ENCODE results near the gene NADK. TPM values are rescaled to one million over a fixed set of nuclear protein-coding genes. Genes with fewer than 3 reads are reported as not detected.

NADK gene
- total RNA-seq, 1 donor from 2014 or later = 66.0 TPM

- no peak for DNase-seq
- Mint-ChIP-seq H3K4me1 (ENCODE audit: low read depth, unreplicated experiment) (peaks cover 6% of the 10 kb centered on the region), H3K9me3 (ENCODE audit: unreplicated experiment) (peaks cover 5% of the 10 kb centered on the region), H3K4me3 (ENCODE audit: unreplicated experiment) (no peak overlapping the region), H3K27me3 (ENCODE audit: unreplicated experiment) (peaks cover 3% of the 10 kb centered on the region), H3K36me3 (ENCODE audit: unreplicated experiment) (peaks cover 11% of the 10 kb centered on the region), H3K27ac (ENCODE audit: unreplicated experiment) (no peak overlapping the region)
- no peak for TF ChIP-seq CTCF (IDR thresholded peaks at IDR 0.05; ENCODE audit: partially characterized antibody, unreplicated experiment)
Measured at GRCh38 chr1:1768249-1768992, 9.8 kb downstream of the NADK start.

- no peak overlapping the region for H3K4me3 Mint-ChIP-seq (ENCODE audit: unreplicated experiment)
- peaks cover 6% of the 10 kb centered on the region for H3K4me1 Mint-ChIP-seq (ENCODE audit: low read depth, unreplicated experiment)
- H3K36me3 Mint-ChIP-seq (ENCODE audit: unreplicated experiment) = peaks cover 5% of the 10 kb centered on the region
- no peaks in the 10 kb centered on the region for H3K27me3 Mint-ChIP-seq (ENCODE audit: unreplicated experiment)
- no peak overlapping the region for H3K27ac Mint-ChIP-seq (ENCODE audit: unreplicated experiment)
- H3K9me3 Mint-ChIP-seq (ENCODE audit: unreplicated experiment) = no peaks in the 10 kb centered on the region
- DNase-seq = no peak
- TF ChIP-seq CTCF (IDR thresholded peaks at IDR 0.05; ENCODE audit: partially characterized antibody, unreplicated experiment) = no peak
Measured at GRCh38 chr1:1764876-1765470, 13.3 kb downstream of the NADK start.

- Mint-ChIP-seq H3K4me1 (ENCODE audit: low read depth, unreplicated experiment) (peaks cover 6% of the 10 kb centered on the region), H3K27me3 (ENCODE audit: unreplicated experiment) (peaks cover 2% of the 10 kb centered on the region), H3K27ac (ENCODE audit: unreplicated experiment) (peak overlapping the region; percentile 85), H3K9me3 (ENCODE audit: unreplicated experiment) (no peaks in the 10 kb centered on the region), H3K4me3 (ENCODE audit: unreplicated experiment) (no peak overlapping the region), H3K36me3 (ENCODE audit: unreplicated experiment) (peaks cover 5% of the 10 kb centered on the region)
- TF ChIP-seq CTCF (IDR thresholded peaks at IDR 0.05; ENCODE audit: partially characterized antibody, unreplicated experiment) = no peak
- DNase-seq = no peak
Measured at GRCh38 chr1:1763657-1764621, 14.3 kb downstream of the NADK start.

GRCh38 chr1:1761504-1762376, 16.5 kb downstream of the NADK start:
- Mint-ChIP-seq H3K4me1 (ENCODE audit: low read depth, unreplicated experiment) (peaks cover 6% of the 10 kb centered on the region), H3K36me3 (ENCODE audit: unreplicated experiment) (no peaks in the 10 kb centered on the region), H3K27me3 (ENCODE audit: unreplicated experiment) (peaks cover 5% of the 10 kb centered on the region), H3K27ac (ENCODE audit: unreplicated experiment) (no peak overlapping the region), H3K9me3 (ENCODE audit: unreplicated experiment) (peaks cover 1% of the 10 kb centered on the region), H3K4me3 (ENCODE audit: unreplicated experiment) (no peak overlapping the region)
- DNase-seq = no peak
- no peak for TF ChIP-seq CTCF (IDR thresholded peaks at IDR 0.05; ENCODE audit: partially characterized antibody, unreplicated experiment)
